Measurements from ENCODE around the gene ITGBL1. TPM values are rescaled to one million over a fixed set of nuclear protein-coding genes. Genes with fewer than 3 reads are reported as not detected.
"Not testable (repeated sequence)": the region's sequence is repeated elsewhere in the genome, so short reads cannot be mapped to it uniquely, and the experiment has no call there.

ITGBL1 gene
- total and polyA plus RNA-seq, 5 experiments from 2014 or later = not detected

GRCh38 chr13:101522607-101523006 lies 70.1 kb downstream of the ITGBL1 start:
- Mint-ChIP-seq H3K9me3 (no peaks in the 10 kb centered on the region), H3K27me3 (peaks cover 0 to 5% (median 0%) of the 10 kb centered on the region in 5 donors), H3K4me3 (no peak overlapping the region), H3K27ac (no peak overlapping the region), H3K36me3 (no peaks in the 10 kb centered on the region), H3K4me1 (peaks cover 3 to 23% (median 17%) of the 10 kb centered on the region in 4 donors)
- ATAC-seq (no peak), DNase-seq (no peak)
- POLR2A ChIA-PET = no interaction called here

DNA sequence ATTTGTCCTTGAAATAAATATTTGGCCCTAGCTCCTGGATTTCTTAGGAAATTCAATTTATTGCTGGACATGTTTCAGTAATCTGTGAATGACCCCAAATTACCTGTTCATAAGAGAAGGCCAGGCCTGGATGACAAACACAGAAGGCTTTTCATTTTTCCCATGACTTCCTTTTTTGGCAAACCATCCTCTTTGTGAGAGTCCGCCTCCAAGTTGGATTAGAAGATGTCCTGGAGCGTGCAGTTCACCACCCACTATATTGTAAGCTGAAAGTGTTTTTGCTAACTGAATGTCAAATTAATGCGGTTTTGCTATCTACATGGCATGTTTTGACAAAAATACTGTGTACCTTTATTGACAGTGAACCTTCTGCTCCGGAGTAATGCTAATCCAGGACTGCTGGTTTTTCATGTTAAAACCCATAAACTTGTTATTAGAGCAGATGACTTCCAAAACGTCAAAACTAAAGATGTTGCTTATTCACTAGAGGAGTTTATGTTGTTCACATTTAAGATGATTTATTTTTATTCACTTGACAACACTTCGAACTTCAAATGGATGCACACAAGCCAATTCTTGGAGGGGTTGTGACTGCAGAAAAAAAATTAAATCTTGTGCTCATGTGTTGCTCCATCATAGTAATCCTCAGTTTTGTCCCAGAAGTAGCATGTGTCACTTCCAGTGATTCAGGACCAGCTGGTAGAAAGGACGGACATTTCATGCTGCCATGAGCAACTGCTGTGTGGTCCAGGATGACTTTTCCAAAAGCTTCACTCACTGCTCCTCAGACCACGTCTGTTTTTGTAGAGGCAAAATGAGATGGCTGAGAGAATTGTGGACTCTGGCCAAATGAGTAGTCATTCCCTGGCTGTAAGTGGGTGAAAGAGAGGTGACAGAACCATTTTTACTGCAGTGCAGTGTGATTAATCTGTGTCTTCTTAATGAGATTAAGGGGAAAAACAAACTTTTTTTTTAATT lies 71.0 kb downstream of the ITGBL1 start:
- Mint-ChIP-seq H3K9me3 (no peaks in the 10 kb centered on the region), H3K27ac (no peak overlapping the region), H3K27me3 (peaks cover 0 to 5% (median 0%) of the 10 kb centered on the region in 5 donors), H3K4me1 (peaks cover 3 to 23% (median 17%) of the 10 kb centered on the region in 4 donors), H3K4me3 (no peak overlapping the region), H3K36me3 (no peaks in the 10 kb centered on the region)
- no peak for ATAC-seq
- no peak for DNase-seq
- POLR2A ChIA-PET = no interaction called here

DNA sequence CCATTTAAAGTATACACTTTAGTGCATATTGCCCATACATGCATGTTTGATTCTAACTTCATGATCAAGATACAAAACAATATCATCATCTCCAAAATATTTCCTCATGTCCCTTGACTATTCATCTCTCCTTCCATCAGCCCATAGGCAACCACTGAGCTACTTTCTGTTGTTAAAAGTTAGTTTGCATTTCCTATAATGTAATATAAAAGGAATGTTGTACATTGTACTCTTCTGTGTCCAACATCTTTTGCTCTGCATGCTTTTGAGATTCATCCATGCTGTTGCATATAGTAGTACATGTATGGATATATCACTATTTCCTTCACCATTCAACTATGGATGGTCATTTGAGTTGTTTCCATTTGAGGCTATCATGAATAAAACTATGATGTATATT lies 74.7 kb downstream of the ITGBL1 start:
- Mint-ChIP-seq H3K27ac (no peak overlapping the region), H3K27me3 (peaks cover 3 to 21% (median 7%) of the 10 kb centered on the region in 5 donors), H3K36me3 (no peaks in the 10 kb centered on the region), H3K9me3 (no peaks in the 10 kb centered on the region), H3K4me1 (peaks cover 0 to 2% (median under 1%) of the 10 kb centered on the region in 4 donors), H3K4me3 (no peak overlapping the region)
- DNase-seq (no peak), ATAC-seq (no peak)
- POLR2A ChIA-PET = no interaction called here

GRCh38 chr13:101529422-101529821 lies 76.9 kb downstream of the ITGBL1 start:
- H3K4me1 Mint-ChIP-seq = no peaks in the 10 kb centered on the region
- H3K4me3 Mint-ChIP-seq = no peak overlapping the region
- no peak overlapping the region for H3K27ac Mint-ChIP-seq
- ATAC-seq = no peak
- peaks cover 3 to 21% (median 7%) of the 10 kb centered on the region in 5 donors for H3K27me3 Mint-ChIP-seq
- H3K36me3 Mint-ChIP-seq = no peaks in the 10 kb centered on the region
- DNase-seq = no peak
- H3K9me3 Mint-ChIP-seq = no peaks in the 10 kb centered on the region
- POLR2A ChIA-PET = no interaction called here

DNA sequence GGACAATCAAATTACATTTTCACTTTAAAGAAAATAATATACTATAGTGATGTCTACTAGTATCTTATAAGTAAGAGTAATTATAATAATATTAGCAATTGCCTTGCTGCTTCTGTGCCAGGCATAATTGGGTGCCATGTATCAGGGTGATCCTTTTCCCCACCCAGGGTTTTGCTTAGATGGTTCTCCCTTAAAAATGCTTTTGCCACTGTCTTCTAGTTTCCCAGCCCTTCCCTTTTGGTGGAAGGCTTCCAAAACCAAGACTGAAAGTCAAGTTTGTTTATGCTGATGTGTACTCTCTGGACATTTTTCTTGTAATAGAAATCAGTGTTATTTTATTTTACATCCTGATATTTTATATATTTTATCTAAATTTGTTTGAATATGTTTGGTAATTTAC lies 77.8 kb downstream of the ITGBL1 start:
- DNase-seq (no peak), ATAC-seq (no peak)
- Mint-ChIP-seq H3K9me3 (no peaks in the 10 kb centered on the region), H3K4me1 (no peaks in the 10 kb centered on the region), H3K27ac (no peak overlapping the region), H3K36me3 (no peaks in the 10 kb centered on the region), H3K4me3 (no peak overlapping the region), H3K27me3 (peaks cover 3 to 21% (median 7%) of the 10 kb centered on the region in 5 donors)
- POLR2A ChIA-PET = no interaction called here

- H3K27ac Mint-ChIP-seq = no peak overlapping the region
- POLR2A ChIA-PET = no interaction called here
- H3K4me3 Mint-ChIP-seq = no peak overlapping the region
- DNase-seq = no peak
- H3K27me3 Mint-ChIP-seq = peaks cover 3 to 8% (median 5%) of the 10 kb centered on the region in 5 donors
- peaks cover 0 to 2% (median 0%) of the 10 kb centered on the region in 9 donors for H3K9me3 Mint-ChIP-seq
- no peaks in the 10 kb centered on the region for H3K36me3 Mint-ChIP-seq
- no peaks in the 10 kb centered on the region for H3K4me1 Mint-ChIP-seq
- no peak for ATAC-seq
Measured at GRCh38 chr13:101535192-101535746, 82.8 kb downstream of the ITGBL1 start.

DNA sequence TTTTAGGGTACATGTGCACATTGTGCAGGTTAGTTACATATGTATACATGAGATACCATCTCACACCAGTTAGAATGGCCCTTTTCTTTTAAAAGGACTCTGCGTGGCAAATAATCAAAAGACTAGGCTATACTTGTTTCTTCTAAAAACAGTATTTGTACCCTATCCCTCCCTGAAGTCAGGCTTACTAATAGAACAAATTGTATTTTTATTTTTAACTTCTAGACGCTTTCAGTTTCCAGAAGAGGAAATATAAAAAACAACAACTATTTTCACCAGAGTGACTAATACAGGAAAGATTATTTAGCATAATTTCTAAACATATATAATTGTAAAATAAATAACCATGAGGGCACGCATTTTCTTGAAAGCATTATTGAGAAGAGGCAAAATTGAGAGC lies 83.6 kb downstream of the ITGBL1 start:
- Mint-ChIP-seq H3K4me1 (no peaks in the 10 kb centered on the region), H3K27me3 (peaks cover 3 to 7% (median 3%) of the 10 kb centered on the region in 5 donors), H3K9me3 (peaks cover 0 to 2% (median 0%) of the 10 kb centered on the region in 9 donors), H3K27ac (no peak overlapping the region), H3K4me3 (no peak overlapping the region), H3K36me3 (no peaks in the 10 kb centered on the region)
- no peak for DNase-seq
- ATAC-seq = no peak
- POLR2A ChIA-PET = no interaction called here

DNA sequence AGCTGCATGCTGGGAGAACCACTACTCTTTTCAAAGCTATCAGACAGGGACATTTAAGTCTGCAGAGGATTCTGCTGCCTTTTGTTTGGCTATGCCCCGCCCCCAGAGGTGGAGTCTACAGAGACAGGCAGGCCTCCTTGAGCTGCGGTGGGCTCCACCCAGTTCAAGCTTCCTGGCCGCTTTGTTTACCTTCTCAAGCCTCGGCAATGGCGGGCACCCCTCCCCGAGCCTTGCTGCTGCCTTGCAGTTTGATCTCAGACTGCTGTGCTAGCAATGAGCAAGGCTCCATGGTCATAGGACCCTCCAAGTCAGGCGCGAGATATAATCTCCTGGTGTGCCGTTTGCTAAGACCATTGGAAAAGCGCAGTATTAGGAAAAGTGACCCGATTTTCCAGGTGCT lies 92.1 kb downstream of the ITGBL1 start:
- ATAC-seq, H3K4me3 Mint-ChIP-seq, H3K27ac Mint-ChIP-seq, DNase-seq, H3K9me3 Mint-ChIP-seq, H3K36me3 Mint-ChIP-seq, POLR2A ChIA-PET, H3K4me1 Mint-ChIP-seq: not testable (repeated sequence)
- peaks cover 0 to 18% (median 5%) of the 10 kb centered on the region in 5 donors for H3K27me3 Mint-ChIP-seq

DNA sequence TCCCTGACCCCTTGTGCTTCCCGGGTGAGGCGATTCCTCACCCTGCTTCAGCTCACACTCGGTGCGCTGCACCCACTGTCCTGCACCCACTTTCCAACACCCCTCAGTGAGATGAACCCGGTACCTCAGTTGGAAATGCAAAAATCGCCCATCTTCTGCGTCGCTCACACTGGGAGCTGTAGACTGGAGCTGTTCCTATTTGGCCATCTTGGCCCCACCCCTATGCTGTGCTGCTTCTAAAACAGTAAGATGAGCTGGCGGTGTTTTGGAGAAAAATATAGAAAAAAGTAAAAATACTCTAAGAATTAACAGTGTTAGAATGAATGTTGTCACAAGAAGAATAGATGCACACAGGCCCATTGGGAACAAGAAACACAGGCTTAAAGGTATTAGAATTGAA lies 92.5 kb downstream of the ITGBL1 start:
- ATAC-seq = no peak
- no peak overlapping the region for H3K4me3 Mint-ChIP-seq
- no peaks in the 10 kb centered on the region for H3K36me3 Mint-ChIP-seq
- POLR2A ChIA-PET = no interaction called here
- H3K4me1 Mint-ChIP-seq = no peaks in the 10 kb centered on the region
- DNase-seq = no peak
- peaks cover 0 to 18% (median 5%) of the 10 kb centered on the region in 5 donors for H3K27me3 Mint-ChIP-seq
- no peak overlapping the region for H3K27ac Mint-ChIP-seq
- peaks cover 0 to 8% (median under 1%) of the 10 kb centered on the region in 9 donors for H3K9me3 Mint-ChIP-seq

DNA sequence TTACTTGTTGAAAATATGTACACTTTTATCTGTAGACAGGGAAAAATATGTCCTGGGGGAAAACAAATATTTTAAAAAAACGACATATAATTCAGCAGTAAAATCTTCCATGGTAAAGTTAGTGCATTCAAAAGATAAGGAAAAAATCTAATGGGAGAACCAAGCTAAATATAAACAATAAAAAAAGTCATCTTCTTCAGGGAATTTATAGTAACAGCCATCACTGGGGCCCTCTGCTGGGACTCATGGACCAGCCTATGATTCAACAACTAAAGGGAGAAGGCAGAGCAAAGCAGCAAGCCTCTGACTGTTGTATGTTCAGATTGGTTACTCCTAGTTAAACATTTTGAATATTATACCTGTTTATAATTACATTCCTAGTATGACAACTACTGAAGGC lies 93.0 kb downstream of the ITGBL1 start:
- peaks cover 0 to 8% (median 0%) of the 10 kb centered on the region in 9 donors for H3K9me3 Mint-ChIP-seq
- no peak for ATAC-seq
- POLR2A ChIA-PET = no interaction called here

GRCh38 chr13:101552286-101552685 lies 99.8 kb downstream of the ITGBL1 start:
- Mint-ChIP-seq H3K27me3 (peaks cover 0 to 15% (median 7%) of the 10 kb centered on the region in 5 donors), H3K36me3 (no peaks in the 10 kb centered on the region), H3K4me3 (no peak overlapping the region), H3K4me1 (no peaks in the 10 kb centered on the region), H3K27ac (no peak overlapping the region), H3K9me3 (peaks cover 0 to 2% (median 0%) of the 10 kb centered on the region in 9 donors)
- POLR2A ChIA-PET = no interaction called here
- DNase-seq (no peak), ATAC-seq (no peak)

More for the DNA sequence above, 93.0 kb downstream of the ITGBL1 start:
- peaks cover 0 to 18% (median 5%) of the 10 kb centered on the region in 5 donors for H3K27me3 Mint-ChIP-seq
- no peaks in the 10 kb centered on the region for H3K36me3 Mint-ChIP-seq
- no peak for DNase-seq
- no peak overlapping the region for H3K27ac Mint-ChIP-seq
- no peaks in the 10 kb centered on the region for H3K4me1 Mint-ChIP-seq
- H3K4me3 Mint-ChIP-seq = no peak overlapping the region

DNA sequence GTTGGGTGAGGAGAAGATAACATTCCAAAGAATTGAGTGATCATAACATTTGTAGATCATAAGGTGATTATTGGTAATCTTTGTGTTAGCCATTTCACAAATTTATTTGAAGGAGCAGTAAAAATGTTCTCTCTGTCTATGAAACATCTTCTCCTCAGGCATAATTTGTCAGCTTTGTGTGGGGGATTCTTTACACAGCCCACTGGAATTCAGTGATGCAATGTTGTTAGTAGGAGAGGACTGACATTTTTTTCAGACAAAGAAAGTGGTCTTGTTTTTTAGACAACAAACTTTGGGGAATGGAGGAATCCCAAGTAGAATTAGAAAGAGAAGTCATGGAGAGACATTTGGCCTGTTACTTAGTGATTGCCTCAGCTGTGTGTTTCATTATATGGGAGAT lies 100.3 kb downstream of the ITGBL1 start:
- H3K27ac Mint-ChIP-seq = no peak overlapping the region
- DNase-seq = no peak
- no peak overlapping the region for H3K4me3 Mint-ChIP-seq
- peaks cover 0 to 2% (median 0%) of the 10 kb centered on the region in 9 donors for H3K9me3 Mint-ChIP-seq
- no peaks in the 10 kb centered on the region for H3K4me1 Mint-ChIP-seq
- ATAC-seq = no peak
- POLR2A ChIA-PET = no interaction called here
- H3K27me3 Mint-ChIP-seq = peaks cover 0 to 20% (median 10%) of the 10 kb centered on the region in 5 donors
- no peaks in the 10 kb centered on the region for H3K36me3 Mint-ChIP-seq

DNA sequence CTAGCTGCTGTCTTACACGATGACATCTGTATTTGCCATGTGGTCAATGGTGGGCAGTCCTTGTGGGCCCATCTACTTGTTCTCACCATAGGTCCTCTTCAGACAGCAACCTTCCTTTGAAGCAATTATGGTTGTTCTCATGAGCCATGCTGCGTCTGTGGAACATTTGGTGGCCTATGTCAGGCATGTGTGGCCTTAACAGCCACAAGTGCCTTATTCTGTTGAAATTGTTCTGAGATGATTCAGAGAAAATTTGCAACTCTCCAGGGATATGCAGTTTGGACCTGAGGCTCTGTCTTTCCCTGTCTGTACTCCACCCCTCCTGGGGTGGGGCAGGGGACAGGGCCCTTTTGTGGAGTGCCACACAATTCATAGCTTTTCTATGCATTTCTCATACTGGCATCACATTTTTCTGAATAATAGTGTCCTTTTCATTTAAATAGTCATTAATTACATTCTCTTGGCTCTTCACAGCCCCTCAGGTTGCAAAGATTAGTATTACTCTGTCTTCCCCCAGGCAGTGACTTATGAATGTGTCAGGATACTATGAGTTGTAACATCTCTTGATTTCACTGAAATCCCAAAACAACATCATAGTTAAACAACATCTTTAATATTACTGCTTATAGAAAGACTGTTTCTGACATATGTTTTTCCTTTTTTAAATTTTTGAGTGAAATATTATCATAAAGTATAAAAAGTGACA lies 102.1 kb downstream of the ITGBL1 start:
- peaks cover 0 to 2% (median 0%) of the 10 kb centered on the region in 9 donors for H3K9me3 Mint-ChIP-seq
- ATAC-seq = no peak

More for the DNA sequence above, 102.1 kb downstream of the ITGBL1 start:
- no peak overlapping the region for H3K4me3 Mint-ChIP-seq
- POLR2A ChIA-PET = no interaction called here
- H3K4me1 Mint-ChIP-seq = no peaks in the 10 kb centered on the region
- H3K27ac Mint-ChIP-seq = no peak overlapping the region
- no peaks in the 10 kb centered on the region for H3K36me3 Mint-ChIP-seq
- no peak for DNase-seq
- peaks cover 4 to 38% (median 10%) of the 10 kb centered on the region in 5 donors for H3K27me3 Mint-ChIP-seq

Data from naive thymus-derived CD8-positive, alpha-beta T cell (primary cell).